GDM1 (cell line): ENCODE data around the gene GNPTG.

Experiments
- DNase-seq: peaks from one replicate; lab custom pipeline; 2025; lab: John Stamatoyannopoulos, UW

The GNPTG gene

GRCh38 chr16:1347286-1347855, 4.4 kb upstream of the GNPTG start:
- no peak for DNase-seq

GRCh38 chr16:1347962-1348361, 3.8 kb upstream of the GNPTG start:
- no peak for DNase-seq

GRCh38 chr16:1348441-1348840, 3.3 kb upstream of the GNPTG start:
- DNase-seq, result no peak

DNA sequence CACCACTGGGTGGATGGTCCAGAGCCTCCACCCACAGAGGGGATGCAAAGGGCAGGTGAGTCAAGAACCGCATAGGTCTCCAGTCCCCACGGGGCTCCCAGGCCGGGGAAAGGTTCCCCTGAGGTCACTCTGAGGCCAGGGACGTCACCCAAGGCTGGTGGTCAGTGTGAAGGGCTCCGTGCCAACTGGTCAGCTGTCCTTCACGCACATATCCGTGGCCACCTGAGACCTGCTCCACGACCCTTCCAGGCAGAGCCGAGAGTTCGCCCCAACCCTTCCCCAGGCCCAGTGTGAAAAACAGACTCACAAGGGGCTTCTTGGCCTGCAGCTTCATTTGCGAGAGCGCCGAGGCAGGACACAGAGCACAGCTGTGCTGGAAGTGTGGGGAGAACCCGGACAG, 2.8 kb upstream of the GNPTG start:
- no peak for DNase-seq

GRCh38 chr16:1349351-1349750, 2.4 kb upstream of the GNPTG start:
- DNase-seq, result no peak

GRCh38 chr16:1349951-1350350, 1.8 kb upstream of the GNPTG start:
- DNase-seq, result no peak

DNA sequence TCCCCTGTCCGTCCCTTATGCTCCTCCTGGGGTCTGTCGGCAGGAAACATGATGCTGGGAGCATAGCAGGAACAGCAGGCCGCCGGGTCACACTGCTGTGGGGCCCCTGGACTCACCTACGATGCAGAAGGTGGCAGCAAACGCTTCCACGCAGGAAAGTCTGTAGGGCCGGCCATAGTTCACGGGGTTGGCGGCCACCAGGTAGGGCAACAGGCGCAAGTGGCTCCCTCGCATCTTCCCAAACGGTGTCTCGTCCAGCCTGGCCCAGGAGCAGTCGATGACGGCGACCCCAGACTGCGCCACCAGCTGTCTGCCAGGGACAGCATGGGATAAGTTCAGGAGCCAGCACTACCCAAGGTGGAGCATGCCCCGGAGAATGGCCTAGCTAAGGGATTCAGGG, 1.0 kb upstream of the GNPTG start:
- no peak for DNase-seq

DNA sequence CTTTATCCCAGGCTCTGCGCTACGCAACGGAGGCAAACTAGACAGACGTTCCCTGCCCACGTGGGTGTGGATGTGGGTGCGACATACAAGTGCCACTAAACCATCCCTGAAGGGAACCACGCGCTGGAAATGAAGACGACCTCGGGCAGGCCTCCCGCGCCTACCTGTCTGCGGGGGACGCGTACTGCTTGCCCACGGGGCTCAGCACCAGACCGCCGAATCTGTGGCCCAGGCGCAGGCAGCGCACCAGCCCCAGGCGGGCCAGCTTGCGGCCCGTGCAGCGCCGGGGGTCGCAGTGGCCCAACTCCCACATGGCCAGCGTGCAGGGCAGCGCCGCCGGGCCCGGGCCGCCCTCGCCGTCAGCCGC, 533 bp upstream of the GNPTG start:
- DNase-seq, result no peak

DNA sequence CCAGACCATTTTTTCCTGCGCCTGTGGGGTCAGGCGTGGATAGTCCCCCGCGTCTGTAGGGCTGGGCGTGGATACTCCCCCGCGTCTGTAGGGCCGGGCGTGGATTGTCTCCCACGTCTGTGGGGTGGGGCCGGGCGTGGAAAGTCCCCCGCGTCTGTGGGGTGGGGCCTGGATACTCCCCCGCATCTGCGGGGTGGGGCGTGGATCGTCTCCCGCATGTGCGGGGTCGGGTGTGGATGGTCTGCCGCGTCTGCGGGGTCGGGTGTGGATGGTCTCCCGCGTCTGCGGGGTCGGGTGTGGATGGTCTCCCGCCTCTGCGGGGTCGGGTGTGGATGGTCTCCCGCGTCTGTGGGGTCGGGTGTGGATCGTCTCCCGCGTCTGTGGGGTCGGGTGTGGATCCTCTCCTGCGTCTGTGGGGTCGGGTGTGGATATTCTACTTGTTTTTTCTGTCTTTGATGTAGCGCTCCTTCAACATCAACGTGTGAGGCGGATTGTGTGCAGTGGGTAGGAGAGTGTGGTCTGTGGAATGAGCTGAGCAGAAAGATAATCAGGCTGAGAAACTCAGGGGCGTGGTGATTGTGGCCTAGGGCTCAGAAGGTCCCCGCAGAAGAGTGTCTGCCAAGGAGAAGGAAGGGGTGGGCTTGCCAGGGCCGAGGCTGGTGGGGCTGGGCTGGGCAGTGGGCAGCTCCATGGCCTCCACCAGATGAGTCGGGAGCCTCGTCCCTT, 3.2 kb downstream of the GNPTG start:
- no peak for DNase-seq

- no peak for DNase-seq
Measured at GRCh38 chr16:1355591-1355990, 3.9 kb downstream of the GNPTG start.

DNA sequence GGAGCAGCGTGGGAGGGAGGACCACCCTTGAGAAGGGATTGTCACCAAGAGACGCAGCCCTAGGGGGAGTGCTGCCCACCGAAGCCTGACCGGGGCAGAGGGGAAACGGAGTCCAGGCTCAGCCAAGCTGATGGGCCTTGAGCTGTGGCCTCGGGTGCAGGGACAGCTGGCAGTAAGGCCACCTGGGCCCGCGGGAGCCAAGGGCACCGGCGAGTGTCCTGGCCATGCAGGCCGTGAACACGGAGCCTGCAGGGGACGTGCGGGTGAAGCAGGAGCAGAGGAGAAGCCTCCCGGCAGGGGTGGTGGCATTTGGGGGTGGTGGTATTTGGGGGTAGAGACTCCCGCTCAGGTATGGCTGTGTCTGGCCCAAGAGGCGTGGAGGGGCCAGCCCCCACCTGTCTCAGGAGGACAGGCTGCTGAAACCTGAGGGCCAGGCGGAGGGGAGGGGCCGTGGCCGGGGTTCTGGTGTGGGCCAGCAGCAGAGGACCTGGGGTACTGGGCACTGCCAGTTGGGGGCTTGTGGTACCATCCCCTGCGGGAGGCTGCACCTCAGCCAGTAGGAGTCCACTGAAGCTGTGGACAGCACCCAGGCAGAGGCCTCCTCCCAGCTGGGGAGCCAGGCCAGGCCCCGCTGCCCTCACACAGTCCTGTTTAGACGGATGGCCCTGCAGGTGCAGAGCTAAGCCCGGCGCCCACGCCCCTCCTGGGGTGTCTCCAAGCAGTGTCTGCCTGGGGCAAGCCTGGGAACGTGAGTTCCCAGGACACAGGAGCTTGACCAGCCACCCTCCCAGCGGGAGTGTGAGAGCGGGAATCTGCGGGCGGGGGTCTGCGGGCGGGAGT, 4.5 kb downstream of the GNPTG start:
- DNase-seq, result no peak

DNA sequence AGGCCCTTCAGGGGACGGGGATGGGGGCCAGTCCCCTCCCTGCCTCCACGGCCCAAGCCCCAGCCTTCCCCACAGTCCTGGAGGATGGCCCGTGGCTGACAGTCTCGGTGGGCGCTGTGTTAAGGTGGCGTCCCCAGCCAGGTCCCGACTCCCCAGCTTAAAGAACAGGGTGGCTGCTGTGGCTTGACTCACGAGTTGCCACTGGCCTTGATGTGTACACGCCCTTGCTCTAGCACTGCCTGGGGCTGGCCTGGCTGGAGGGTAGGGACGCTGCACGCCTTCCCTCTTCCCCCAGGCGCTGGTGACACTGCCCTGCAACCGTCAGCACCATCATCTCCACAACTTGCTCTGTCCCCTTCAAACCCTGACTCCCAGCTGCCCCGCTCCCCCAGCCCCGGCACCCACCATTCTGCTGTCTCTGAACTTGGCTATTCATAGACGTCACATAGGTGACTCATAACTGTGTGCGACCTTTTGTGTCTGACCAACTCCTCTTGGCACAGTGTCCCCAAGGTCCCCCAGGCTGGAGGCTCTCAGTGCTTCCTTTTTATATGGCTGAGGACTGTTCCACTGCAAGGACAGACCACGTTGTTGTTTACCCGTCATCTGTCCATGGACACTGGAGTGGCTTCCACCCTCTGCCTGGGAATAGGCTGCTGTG, 6.3 kb downstream of the GNPTG start:
- DNase-seq, result no peak

DNA sequence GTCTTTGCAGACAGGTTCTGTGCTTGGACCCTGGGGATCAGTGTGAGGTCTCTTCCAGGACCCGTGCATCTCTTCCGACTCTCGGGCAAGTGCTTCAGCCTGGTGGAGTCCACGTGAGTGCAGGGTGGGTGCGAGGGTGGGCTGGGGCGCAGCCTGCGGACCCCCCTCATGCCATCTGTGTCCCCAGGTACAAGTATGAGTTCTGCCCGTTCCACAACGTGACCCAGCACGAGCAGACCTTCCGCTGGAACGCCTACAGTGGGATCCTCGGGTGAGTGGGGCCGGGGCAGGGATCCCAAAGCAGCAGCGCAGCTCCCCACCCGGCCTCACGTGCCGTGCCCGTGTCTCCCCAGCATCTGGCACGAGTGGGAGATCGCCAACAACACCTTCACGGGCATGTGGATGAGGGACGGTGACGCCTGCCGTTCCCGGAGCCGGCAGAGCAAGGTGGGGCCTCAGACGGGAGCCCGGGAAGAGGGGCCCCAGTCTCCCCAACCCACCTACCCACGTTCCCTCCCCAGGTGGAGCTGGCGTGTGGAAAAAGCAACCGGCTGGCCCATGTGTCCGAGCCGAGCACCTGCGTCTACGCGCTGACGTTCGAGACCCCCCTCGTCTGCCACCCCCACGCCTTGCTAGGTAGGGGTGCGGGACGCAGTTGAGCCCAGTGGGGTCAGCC, 10.1 kb downstream of the GNPTG start:
- DNase-seq, result no peak

GRCh38 chr16:1362807-1363206, 11.1 kb downstream of the GNPTG start:
- DNase-seq, result no peak

DNA sequence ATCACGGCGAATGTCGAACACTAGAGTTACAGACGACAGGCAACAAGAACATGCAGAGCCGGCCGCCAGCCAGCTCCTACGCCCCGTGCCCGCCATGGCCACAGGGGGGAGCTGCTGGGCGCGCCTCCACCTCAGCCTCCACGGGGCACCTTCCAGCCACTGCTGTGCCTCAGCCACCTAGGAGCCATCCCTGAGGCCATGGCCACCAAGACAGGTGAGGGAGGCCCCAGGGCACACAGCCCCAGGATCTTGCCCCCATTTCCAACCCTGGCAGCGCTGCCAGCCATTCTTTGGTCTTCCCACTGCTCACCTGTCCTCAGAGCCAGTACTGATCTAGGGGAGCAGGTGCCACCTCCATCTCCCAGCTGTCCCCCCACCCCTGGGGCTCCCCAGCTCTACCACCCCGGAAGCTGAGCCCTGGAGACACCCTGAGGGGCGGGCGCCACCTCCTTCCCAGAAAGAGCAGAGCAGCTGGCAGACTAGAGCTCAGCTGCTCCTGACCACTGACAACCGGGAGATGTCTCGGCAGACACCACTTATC, 11.8 kb downstream of the GNPTG start:
- DNase-seq, result peak; percentile 12

DNA sequence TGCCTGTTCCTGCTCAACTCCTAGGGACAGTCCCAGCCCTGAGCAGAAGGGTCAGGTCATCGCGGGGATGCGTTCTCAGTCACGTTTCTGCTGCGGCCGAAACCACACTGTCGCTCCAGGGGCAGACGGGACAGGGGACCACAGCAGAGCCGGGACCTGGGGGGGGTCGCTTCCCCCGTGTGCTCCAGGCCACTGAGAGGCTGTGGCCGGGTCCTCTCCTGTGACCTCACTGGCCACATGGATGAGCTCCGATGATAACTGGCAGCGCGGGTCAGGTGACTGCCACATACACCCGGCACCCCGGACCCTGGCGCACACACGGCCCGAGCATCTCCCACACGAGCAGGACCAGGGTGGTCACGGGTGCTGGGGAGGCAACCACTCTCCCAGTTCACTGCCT, 12.8 kb downstream of the GNPTG start:
- no peak for DNase-seq

DNA sequence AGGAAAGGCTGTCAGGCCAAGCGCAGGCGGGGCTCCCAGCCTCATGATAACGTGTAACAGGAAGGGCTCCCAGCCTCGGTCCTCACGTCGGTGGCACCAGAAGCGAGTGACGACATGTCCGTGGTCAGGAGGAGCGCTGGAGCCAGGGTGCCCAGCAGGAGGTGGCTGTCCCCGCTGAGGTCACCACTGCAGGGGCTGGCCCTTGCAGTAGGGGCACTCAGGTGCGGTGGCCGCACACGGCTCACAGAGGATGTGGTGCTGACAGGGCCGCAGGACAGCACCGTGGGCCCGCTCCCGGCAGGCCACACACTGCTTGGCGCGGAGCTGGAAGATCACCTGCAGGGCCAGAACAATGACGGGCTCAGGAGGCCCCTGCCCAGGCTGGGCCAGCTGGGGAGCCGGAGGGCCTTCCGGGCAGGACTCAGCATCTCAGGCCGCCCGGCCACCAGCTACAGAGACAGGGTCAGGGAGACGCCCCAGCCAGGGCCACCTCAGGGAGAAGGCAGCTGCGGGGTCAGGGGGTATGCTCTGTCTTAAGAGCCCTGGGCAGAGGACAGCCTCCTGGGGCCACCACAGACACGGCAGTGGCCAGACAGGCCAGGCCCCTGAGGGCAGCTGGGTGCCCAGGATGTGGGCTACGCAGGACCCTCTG, 14.5 kb downstream of the GNPTG start:
- no peak for DNase-seq

DNA sequence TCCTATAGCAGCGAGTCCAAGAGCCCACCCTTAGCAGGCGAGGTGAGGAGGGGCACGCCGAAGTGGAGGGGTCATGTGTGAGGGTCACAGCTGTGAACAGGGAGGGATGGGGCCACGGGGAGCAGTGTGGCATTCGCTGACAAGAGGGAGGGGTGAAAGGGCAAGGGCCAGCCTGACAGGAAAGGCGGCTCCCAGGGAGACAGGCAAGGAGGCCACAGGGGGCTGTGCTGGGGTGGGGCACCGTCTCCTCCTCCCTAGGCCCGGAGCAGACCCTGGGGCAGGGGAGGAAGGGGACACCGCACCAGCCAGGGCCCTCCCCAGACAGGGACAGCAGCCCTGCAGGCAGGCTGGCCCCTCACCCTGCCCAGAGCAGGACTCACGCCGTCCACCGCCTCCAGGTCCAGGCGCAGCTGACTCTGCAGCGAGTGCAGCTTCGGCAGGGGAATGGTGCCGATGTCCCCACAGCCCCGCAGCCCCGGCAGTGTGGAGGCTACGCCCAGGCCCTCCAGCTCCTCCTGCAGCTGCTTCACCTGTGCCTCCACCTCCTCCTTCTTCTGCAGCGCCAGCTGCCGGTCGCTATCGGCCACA, 15.1 kb downstream of the GNPTG start:
- DNase-seq, result no peak

- DNase-seq, result no peak
Measured at GRCh38 chr16:1367486-1368174, 15.9 kb downstream of the GNPTG start.
